Muscle of leg (tissue), 16 donors: Measurements from ENCODE around the gene NOTCH2. TPM values are rescaled to one million over a fixed set of nuclear protein-coding genes. Genes with fewer than 3 reads are reported as not detected.
A peak's percentile ranks its signal among the peaks of the same experiment; 100 is the strongest.
"Not testable (repeated sequence)": the region's sequence is repeated elsewhere in the genome, so short reads cannot be mapped to it uniquely, and the experiment has no call there.

Experiments used
- DNase-seq: peaks from one replicate; pipeline ENCODE4 v3.0.0; 2013
- H3K27ac ChIP-seq: one replicate; pipeline ENCODE4 v1.5.1; 2013; ENCODE audit warnings: mild to moderate bottlenecking, low read length, control low read depth
- H3K27me3 ChIP-seq: one replicate; pipeline ENCODE4 v1.6.1; 2013; ENCODE audit warnings: low read length; ENCODE audit not compliant: control insufficient read depth, insufficient read depth
- H3K36me3 ChIP-seq: one replicate; pipeline ENCODE4 v1.6.1; 2013; ENCODE audit warnings: low read length; ENCODE audit not compliant: control insufficient read depth, insufficient read depth
- H3K4me1 ChIP-seq: one replicate; pipeline ENCODE4 v1.6.1; 2013; ENCODE audit warnings: low read length; ENCODE audit not compliant: control insufficient read depth, insufficient read depth
- H3K4me3 ChIP-seq: one replicate; pipeline ENCODE4 v1.5.1; 2013; ENCODE audit warnings: low read length, control low read depth
- H3K9me3 ChIP-seq: replicated peaks from 2 replicates; pipeline ENCODE4 v1.6.1; 2013; ENCODE audit warnings: low read depth, low read length; ENCODE audit not compliant: control insufficient read depth
- WGBS: methylation state at CpG from one replicate; pipeline ENCODE4 v1.1.5; 2013; ENCODE audit warnings: missing lambda C conversion rate; ENCODE audit not compliant: insufficient coverage; 5-methylcytosine and 5-hydroxymethylcytosine counted together
- long read RNA-seq, 11 donors: transcript quantifications; one replicate each; lab custom pipeline, GENCODE V29; 2026
- polyA plus RNA-seq, 8 donors: library from polyadenylated mRNA; unstranded; fragments of 120-200 nt; gene quantifications; one replicate each; pipeline versions ENCODE4 v1.2.1 to v1.2.3, GENCODE V29; 2013; ENCODE audit warnings: inconsistent platforms in 1 of 8, low replicate concordance in 1 of 8; ENCODE audit not compliant: insufficient read length in 8 of 8, insufficient read depth in 1 of 8
- total RNA-seq: library from RNA; stranded (reverse); fragments of 120-200 nt; gene quantifications from one replicate; pipeline ENCODE4 v1.2.4, GENCODE V29; 2013

NOTCH2 gene
- total RNA-seq, result 70.4 TPM
- polyA plus RNA-seq, result 10 to 100 TPM; 34.9 to 79.5 (median 56.9) TPM
- long read RNA-seq, donor 1, partial matches to known transcripts, result 12 of 12 reads
- long read RNA-seq, donor 1, other reads (novel, unspliced or antisense), result 0 of 12 reads
- long read RNA-seq, donor 2, result 0 reads
- long read RNA-seq, donor 3, full-length matches to known transcripts, result 1 of 25 reads
- long read RNA-seq, donor 3, partial matches to known transcripts, result 24 of 25 reads
- long read RNA-seq, donor 3, other reads (novel, unspliced or antisense), result 0 of 25 reads
- long read RNA-seq, donor 4, full-length matches to known transcripts, result 1 of 16 reads
- long read RNA-seq, donor 4, partial matches to known transcripts, result 15 of 16 reads
- long read RNA-seq, donor 4, other reads (novel, unspliced or antisense), result 0 of 16 reads
- long read RNA-seq, donor 5, full-length matches to known transcripts, result 4 of 53 reads
- long read RNA-seq, donor 5, partial matches to known transcripts, result 49 of 53 reads
- long read RNA-seq, donor 5, other reads (novel, unspliced or antisense), result 0 of 53 reads
- long read RNA-seq, donor 6, full-length matches to known transcripts, result 1 of 19 reads
- long read RNA-seq, donor 6, partial matches to known transcripts, result 18 of 19 reads
- long read RNA-seq, donor 6, other reads (novel, unspliced or antisense), result 0 of 19 reads
- long read RNA-seq, donor 7, partial matches to known transcripts, result 5 of 5 reads
- long read RNA-seq, donor 7, other reads (novel, unspliced or antisense), result 0 of 5 reads
- long read RNA-seq, donor 8, result 0 reads
- long read RNA-seq, donor 9, partial matches to known transcripts, result 49 of 49 reads
- long read RNA-seq, donor 9, other reads (novel, unspliced or antisense), result 0 of 49 reads
- long read RNA-seq, donor 10, result 0 reads
- long read RNA-seq, donor 11, partial matches to known transcripts, result 6 of 6 reads
- long read RNA-seq, donor 11, other reads (novel, unspliced or antisense), result 0 of 6 reads

DNA sequence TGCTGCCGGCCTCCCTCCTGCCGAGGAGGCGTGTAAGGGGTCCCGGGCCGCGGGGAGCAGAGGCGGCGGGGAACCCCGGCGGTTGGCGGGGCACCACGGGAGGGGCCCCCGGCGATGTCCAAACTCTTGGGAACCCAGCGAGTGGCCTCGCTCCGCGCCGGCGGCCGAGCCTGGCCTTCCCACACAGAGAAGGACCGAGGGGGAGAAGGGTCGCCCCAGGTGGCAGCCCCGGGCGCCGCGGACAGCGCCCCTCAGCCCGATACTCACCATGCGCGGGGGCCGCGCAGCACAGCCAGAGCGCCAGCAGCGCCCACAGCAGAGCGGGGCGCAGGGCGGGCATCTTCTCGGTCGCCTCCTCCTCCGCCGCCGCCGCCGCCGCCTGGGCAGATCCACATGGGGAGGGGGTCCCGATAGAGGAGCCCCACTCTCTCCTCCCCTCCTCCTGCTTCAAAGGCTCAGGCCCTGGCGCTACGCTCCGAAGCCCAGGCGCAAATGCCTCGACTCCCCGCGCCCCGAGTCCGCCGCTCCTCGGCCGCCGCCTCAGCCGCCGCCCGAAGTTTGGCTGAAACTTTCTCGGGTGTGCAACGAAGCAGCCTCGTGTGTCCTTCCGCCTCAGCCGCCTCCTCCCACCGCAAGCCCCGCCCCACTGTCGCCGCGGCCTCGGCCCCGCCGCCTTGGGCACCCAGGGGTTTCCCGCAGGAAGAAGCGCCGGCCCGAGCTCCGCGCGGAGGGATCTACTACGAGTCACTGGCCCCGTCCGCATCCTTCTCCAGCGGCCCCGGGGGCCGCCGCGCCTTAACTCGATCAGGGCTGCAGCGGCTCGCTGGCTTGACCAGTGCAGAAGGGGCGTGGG, at the start of gene NOTCH2:
TSS of gene NOTCH2 (minus strand) at position 596 of the 853 bp plus-strand sequence. CDS start at position 340, 256 bp downstream.
- not testable (repeated sequence) for H3K36me3 ChIP-seq, H3K9me3 ChIP-seq, H3K4me1 ChIP-seq, H3K27me3 ChIP-seq, H3K27ac ChIP-seq
- WGBS, result 0% methylated on average over 9 of the region's 95 CpGs
- DNase-seq, result peak; percentile 52
- peak within 1 kb of the TSS; percentile 41 for H3K4me3 ChIP-seq

DNA sequence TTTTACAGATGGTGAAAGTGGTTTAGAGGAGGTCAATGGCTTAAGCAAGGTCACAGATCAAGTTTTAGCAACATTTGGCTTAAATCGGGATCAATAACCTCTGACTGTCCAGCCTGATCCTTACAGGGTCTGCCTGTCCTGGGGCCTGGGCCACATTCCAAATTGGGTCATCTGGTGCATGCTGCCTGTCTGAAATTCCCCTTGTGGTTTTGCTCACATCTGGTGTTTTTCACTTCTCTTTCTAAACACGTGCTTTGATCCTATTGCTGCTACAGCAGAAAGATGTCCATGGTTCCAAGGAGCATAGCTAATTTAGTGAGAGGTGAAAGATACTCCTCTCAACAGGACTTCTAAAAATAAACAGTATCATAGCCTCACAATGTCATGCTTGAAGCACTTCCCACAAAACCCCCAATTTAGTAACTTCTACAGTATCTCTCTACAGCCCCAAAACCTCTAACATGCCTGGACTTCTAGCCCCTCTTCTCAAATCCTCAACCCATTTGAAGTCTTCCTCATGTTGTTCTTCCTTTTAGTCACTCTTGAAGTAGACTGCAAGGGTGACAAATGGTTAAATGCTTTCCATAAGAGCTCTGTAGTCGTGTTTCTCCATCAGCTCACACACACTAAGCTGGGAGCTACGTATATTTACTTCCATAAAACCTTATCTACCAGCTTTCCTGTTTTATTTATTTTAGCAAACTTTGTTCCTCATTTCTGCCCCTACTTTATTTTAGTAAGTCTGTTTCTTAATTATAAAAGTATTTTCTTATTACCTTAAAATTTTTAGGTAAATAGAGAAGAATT, 48.1 kb upstream of the NOTCH2 start:
- not testable (repeated sequence) for H3K27ac ChIP-seq, H3K27me3 ChIP-seq, H3K9me3 ChIP-seq, H3K4me1 ChIP-seq, H3K36me3 ChIP-seq, H3K4me3 ChIP-seq
- no CpG with 5 or more reads among the region's 4 CpGs for WGBS
- peak; percentile 35 for DNase-seq

DNA sequence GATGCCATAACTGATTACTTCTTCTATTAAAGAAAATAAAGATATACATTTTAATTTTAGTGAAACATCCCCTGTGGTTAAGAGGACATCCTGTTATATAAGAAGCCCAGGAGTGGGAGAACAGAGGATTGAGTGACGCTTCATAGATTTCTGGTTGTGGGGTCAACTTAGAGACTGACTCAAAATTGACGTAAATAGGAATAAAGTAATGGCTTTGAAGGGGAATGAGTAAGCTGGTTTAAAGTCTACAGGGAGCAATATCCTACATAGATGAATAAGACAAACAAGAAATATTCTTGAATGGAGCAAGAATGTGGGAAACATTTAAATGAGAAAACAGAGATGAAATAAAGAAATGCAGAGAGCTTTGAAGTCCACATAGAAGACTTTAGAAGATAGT, 46.6 kb upstream of the NOTCH2 start:
- H3K36me3 ChIP-seq, H3K4me3 ChIP-seq, H3K4me1 ChIP-seq, H3K9me3 ChIP-seq, H3K27ac ChIP-seq, H3K27me3 ChIP-seq: not testable (repeated sequence)
- peak; percentile 25 for DNase-seq
- WGBS, result no CpG with 5 or more reads among the region's 2 CpGs

DNA sequence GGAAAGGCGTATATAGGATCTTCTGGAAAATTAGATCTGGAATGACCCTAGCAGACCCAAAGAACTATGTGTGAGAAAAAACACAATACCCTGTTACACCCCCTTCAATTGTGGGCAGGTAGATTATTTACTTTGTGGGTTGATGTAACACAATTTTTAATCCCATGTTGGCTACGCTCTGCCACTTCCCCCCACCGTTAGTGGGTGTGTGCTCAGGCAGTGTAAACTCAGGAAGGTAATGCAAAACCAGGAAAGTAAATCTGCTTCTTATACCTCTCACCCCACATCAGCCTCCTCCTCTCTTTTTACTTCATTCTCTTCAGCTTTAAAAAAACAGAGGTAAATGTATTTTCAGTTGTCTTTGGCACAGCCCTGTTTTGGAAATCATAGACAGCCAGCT, 43.7 kb upstream of the NOTCH2 start:
- H3K36me3 ChIP-seq, result not testable (repeated sequence)
- no CpG with 5 or more reads among the region's 3 CpGs for WGBS

DNA sequence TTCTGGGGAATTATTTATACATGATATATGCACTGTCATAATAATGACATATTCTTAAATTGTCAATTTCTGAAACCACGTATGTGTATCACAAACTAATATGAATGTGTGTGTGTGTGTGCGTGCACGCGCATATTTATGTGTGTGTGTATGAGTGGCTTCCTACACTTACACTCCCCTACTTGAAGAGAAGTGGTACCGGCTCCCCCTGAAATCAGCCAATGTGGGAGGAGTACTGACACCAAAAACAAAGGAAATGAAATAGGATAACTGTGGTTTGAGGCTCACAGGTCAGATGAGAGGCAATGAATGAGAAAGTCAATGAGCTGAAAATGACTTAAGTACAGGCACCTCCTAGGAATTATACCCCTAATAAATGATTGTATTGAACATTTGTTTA, 42.8 kb upstream of the NOTCH2 start:
- H3K9me3 ChIP-seq, DNase-seq, H3K27me3 ChIP-seq, H3K4me1 ChIP-seq, H3K4me3 ChIP-seq, H3K27ac ChIP-seq, H3K36me3 ChIP-seq: not testable (repeated sequence)
- no CpG with 5 or more reads among the region's 5 CpGs for WGBS

More for the DNA sequence above, 43.7 kb upstream of the NOTCH2 start:
- DNase-seq, H3K27me3 ChIP-seq, H3K9me3 ChIP-seq, H3K27ac ChIP-seq, H3K4me3 ChIP-seq, H3K4me1 ChIP-seq: not testable (repeated sequence)

DNA sequence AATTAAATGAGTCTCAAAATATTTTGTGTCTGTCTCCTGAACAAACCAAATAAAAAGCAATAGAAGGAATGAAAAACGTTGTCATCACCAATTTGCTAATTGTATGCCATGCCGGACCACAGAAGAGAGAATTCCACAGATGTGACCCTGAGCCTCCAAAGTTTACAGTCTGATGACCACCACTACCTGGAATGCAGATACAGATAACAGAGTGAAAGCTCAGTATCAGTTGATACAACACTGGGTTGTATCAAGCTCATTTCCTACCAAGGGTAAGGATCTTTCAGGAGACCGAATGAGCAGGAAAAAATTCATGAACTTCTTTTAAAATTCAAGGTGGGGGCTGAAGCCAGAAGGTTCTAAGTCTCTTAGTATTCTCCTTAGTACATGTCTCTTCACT, 42.3 kb upstream of the NOTCH2 start:
- not testable (repeated sequence) for H3K36me3 ChIP-seq, H3K27me3 ChIP-seq, H3K4me1 ChIP-seq, H3K9me3 ChIP-seq, H3K27ac ChIP-seq, H3K4me3 ChIP-seq, DNase-seq
- WGBS, result no CpG with 5 or more reads among the region's 3 CpGs

DNA sequence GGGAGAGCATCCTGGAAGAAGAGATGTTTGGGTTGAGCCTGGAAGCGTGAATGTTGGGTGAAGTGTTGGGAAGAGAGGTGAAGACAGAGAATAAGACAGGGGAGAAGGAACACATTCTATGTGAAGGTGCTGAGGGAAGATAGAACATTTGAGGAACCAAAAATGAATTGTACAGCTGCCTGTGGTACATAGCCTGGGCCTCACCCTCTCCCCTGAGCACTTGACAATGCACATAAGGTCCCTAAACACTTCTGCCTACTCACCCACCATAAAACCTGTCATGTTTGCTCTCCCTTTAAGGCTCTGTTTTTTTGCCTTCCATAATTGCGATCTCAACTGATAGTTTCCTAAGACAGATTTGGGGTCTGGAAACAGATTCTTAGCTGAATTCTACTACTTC, 41.5 kb upstream of the NOTCH2 start:
- not testable (repeated sequence) for H3K9me3 ChIP-seq, H3K4me1 ChIP-seq, DNase-seq, H3K36me3 ChIP-seq, H3K27me3 ChIP-seq, H3K27ac ChIP-seq, H3K4me3 ChIP-seq
- no CpG with 5 or more reads among the region's 2 CpGs for WGBS

DNA sequence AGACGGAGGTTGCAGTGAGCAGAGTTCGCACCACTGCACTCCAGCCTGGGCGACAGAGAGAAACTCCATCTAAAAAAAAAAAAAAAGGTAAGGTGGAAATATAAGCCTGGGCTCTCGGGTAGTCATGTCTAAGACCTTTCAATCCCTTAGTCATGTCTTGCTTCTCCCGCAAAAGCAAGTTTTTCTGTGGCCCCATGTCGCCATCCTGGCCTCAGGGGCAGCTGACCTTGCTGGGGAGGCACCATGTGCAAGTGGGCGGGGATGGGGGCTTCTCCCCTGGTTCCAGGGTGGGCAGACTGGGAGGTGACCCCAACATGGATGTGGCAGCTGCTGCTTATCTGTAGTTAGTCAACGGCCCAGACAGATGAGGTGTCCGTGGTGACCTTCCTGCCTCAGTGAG, 40.2 kb upstream of the NOTCH2 start:
- H3K9me3 ChIP-seq, H3K27me3 ChIP-seq, H3K36me3 ChIP-seq, H3K27ac ChIP-seq, DNase-seq, H3K4me3 ChIP-seq, H3K4me1 ChIP-seq: not testable (repeated sequence)
- no CpG with 5 or more reads among the region's 9 CpGs for WGBS

DNA sequence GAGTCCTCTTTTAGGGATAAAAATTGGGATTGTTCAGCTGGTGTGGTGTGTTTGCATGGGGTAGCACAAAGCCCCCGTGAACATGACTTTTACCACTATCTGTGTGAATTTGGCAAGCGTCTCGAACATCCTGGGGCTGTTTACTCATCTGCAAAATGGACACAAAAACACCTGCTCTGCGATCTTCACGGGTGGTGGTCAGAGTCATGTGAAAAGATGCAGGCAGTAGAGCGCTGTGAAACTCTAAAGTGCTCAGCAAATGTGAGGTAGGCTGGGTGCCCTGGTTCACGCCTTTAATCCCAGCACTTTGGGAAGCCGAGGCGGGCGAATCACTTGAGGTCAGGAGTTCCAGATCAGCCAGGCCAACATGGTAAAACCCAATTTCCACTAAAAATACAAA, 39.7 kb upstream of the NOTCH2 start:
- 100% methylated on average over 2 of the region's 10 CpGs for WGBS
- H3K4me3 ChIP-seq, H3K36me3 ChIP-seq, H3K27me3 ChIP-seq, DNase-seq, H3K4me1 ChIP-seq, H3K9me3 ChIP-seq, H3K27ac ChIP-seq: not testable (repeated sequence)
